Activated T-helper 2 cell treated with anti-CD3 and anti-CD28 coated beads, Interferon-gamma antibody, Interleukin-2, Interleukin-4, amounts not matched to agents 10 μg/mL and 5 μg/mL and 100 μg/mL, durations not matched to agents 14 hours and 24 hours and 36 hours (primary cell): ENCODE data around the gene TMEM272. TPM values are rescaled to one million over a fixed set of nuclear protein-coding genes. Genes with fewer than 3 reads are reported as not detected.

ENCODE experiments used
- DNase-seq: peaks from one replicate; pipeline ENCODE4 v3.0.0; 2021; ENCODE audit warnings: low spot score
- H3K27ac Mint-ChIP-seq: one replicate; pipeline ENCODE4 v1.8.0; 2021; ENCODE audit warnings: mixed read lengths
- H3K27me3 Mint-ChIP-seq: one replicate; pipeline ENCODE4 v1.8.0; 2021; ENCODE audit warnings: low read depth, mixed read lengths
- H3K36me3 Mint-ChIP-seq: one replicate; pipeline ENCODE4 v1.8.0; 2021; ENCODE audit warnings: low read depth, mixed read lengths
- H3K4me1 Mint-ChIP-seq: one replicate; pipeline ENCODE4 v1.8.0; 2021; ENCODE audit warnings: low read depth, mixed read lengths
- H3K4me3 Mint-ChIP-seq: one replicate; pipeline ENCODE4 v1.8.0; 2021; ENCODE audit warnings: low read depth, mild to moderate bottlenecking, moderate library complexity, mixed read lengths
- H3K9me3 Mint-ChIP-seq: one replicate; pipeline ENCODE4 v1.8.0; 2021; ENCODE audit warnings: mixed read lengths
- intact Hi-C: fragments of 100-400 bp; cut with micrococcal nuclease; formaldehyde crosslinking; loops from one replicate; pipeline ENCODE4 v1.15.1; 2023
- total RNA-seq: library from RNA; stranded (reverse); gene quantifications from 2 replicates; pipeline ENCODE4 v1.2.3, GENCODE V29; 2022

Gene TMEM272
- total RNA-seq, 1 donor from 2014 or later, result not detected

GRCh38 chr13:51763486-51763885 is 81.5 kb downstream of the TMEM272 start:
- intact Hi-C loops, result no loop called here
- H3K27ac Mint-ChIP-seq, result peak overlapping the region; percentile 20
- no peaks in the 10 kb centered on the region for H3K9me3 Mint-ChIP-seq
- no peak overlapping the region for H3K4me3 Mint-ChIP-seq
- H3K36me3 Mint-ChIP-seq, result peaks cover 14% of the 10 kb centered on the region
- peaks cover 30% of the 10 kb centered on the region for H3K4me1 Mint-ChIP-seq
- DNase-seq, result no peak
- H3K27me3 Mint-ChIP-seq, result no peaks in the 10 kb centered on the region

Other genes starting within 250 kb of the TMEM272 start
- 2.2 and 3.1 TPM in 2 replicates for gene DHRS12, start 41.0 kb downstream of the TMEM272 start, total RNA-seq
- not detected in 2 replicates for gene CCDC70, start 16.8 kb upstream of the TMEM272 start, total RNA-seq
- gene ATP7B, start 166.3 kb upstream of the TMEM272 start, total RNA-seq, result 0.91 and 1.6 TPM in 2 replicates
- gene ALG11, start 167.2 kb upstream of the TMEM272 start, total RNA-seq, result 21.5 and 21.9 TPM in 2 replicates
- 9.7 and 11.0 TPM in 2 replicates for gene UTP14C, start 179.5 kb upstream of the TMEM272 start, total RNA-seq